Neural crest cell (in vitro differentiated cells): ENCODE data around the gene TMEM91. TPM values are rescaled to one million over a fixed set of nuclear protein-coding genes. Genes with fewer than 3 reads are reported as not detected.

Experiments used
- DNase-seq: peaks from one replicate; pipeline ENCODE4 v3.0.0; 2021; ENCODE audit warnings: low read depth, mixed read lengths, low spot score
- H3K27ac Mint-ChIP-seq: one replicate; pipeline ENCODE4 v1.8.0; 2021; ENCODE audit warnings: mild to moderate bottlenecking, mixed read lengths; ENCODE audit not compliant: unreplicated experiment
- H3K27me3 Mint-ChIP-seq: 2 replicates; pipeline ENCODE4 v1.8.0; 2021; ENCODE audit warnings: low read depth, mild to moderate bottlenecking, mixed read lengths
- H3K36me3 Mint-ChIP-seq: 2 replicates; pipeline ENCODE4 v1.8.0; 2021; ENCODE audit warnings: low read depth, mild to moderate bottlenecking, mixed read lengths
- H3K4me1 Mint-ChIP-seq: 2 replicates; pipeline ENCODE4 v1.8.0; 2021; ENCODE audit warnings: mixed read lengths
- H3K4me3 Mint-ChIP-seq: one replicate; pipeline ENCODE4 v1.8.0; 2021; ENCODE audit warnings: mild to moderate bottlenecking, mixed read lengths
- H3K9me3 Mint-ChIP-seq: 2 replicates; pipeline ENCODE4 v1.8.0; 2021; ENCODE audit warnings: mixed read lengths
- total RNA-seq: library from RNA; stranded (reverse); gene quantifications from 2 replicates; pipeline ENCODE4 v1.2.1, GENCODE V29; 2021
- TF ChIP-seq, protein P1 (sequence below): fragments of 200-600 bp; sonication (generic); conservative IDR thresholded peaks from 2 replicates; pipeline ENCODE4 v1.5.0; 2021; ENCODE audit warnings: antibody characterized with exemption, mild to moderate bottlenecking

The TMEM91 gene
- total RNA-seq, 1 donor from 2014 or later, result 6.6 TPM

DNA sequence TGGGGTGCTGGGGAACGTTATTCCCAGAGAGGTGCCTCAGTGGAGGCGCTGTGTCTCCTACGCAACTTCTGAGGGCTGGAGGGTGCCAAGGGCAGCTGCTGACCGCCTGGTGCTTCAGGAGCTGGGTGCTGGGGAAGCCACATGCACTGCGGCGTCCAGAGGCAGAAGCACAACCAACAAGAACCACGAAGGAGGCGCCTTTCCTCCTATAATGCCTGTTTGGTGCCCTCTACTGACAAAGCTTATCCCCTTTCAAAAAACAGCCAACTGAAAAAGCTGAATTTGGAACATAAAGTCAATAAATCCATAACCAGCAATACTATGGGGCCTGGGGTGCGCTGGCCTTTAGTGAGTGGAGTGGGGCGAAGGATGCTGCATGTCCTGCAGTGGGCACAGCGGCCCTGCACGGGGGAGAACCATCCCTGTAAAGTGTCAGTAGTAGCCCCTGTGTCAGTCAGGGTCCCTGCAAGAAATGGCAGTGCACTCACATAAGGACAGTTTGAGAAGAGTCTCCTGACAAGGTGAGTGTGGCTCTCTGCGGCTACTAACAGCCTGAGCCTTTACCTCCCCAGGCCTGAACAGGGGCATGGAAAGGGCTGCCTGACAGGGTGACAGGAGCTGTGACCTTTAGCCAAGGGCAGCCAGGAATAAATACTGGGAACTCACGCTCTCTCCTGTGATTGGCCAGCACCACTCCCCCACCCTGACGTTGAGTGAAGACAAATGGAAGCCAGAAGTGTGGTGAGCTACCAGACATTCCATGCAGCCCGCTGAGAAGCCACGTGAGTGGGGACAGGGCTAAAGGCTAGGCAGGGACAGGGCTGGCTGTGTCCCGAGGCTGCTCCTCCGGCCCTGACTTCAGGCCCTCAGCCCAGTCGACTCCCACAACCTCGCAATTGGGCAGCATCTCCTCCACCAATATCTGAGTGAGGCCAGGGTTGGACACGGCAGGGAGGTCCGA is 55.4 kb downstream of the TMEM91 start:
- no peak for DNase-seq
- Mint-ChIP-seq H3K27me3 (no peaks in the 10 kb centered on the region), H3K27ac (peak overlapping the region; percentile 63), H3K4me1 (peaks cover 4% of the 10 kb centered on the region), H3K4me3 (peak overlapping the region; percentile 19), H3K36me3 (peaks cover 3% of the 10 kb centered on the region), H3K9me3 (no peaks in the 10 kb centered on the region)
- TF ChIP-seq, protein P1, sequence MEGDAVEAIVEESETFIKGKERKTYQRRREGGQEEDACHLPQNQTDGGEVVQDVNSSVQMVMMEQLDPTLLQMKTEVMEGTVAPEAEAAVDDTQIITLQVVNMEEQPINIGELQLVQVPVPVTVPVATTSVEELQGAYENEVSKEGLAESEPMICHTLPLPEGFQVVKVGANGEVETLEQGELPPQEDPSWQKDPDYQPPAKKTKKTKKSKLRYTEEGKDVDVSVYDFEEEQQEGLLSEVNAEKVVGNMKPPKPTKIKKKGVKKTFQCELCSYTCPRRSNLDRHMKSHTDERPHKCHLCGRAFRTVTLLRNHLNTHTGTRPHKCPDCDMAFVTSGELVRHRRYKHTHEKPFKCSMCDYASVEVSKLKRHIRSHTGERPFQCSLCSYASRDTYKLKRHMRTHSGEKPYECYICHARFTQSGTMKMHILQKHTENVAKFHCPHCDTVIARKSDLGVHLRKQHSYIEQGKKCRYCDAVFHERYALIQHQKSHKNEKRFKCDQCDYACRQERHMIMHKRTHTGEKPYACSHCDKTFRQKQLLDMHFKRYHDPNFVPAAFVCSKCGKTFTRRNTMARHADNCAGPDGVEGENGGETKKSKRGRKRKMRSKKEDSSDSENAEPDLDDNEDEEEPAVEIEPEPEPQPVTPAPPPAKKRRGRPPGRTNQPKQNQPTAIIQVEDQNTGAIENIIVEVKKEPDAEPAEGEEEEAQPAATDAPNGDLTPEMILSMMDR, result no peak

GRCh38 chr19:41433171-41433570 is 56.8 kb downstream of the TMEM91 start:
- Mint-ChIP-seq H3K9me3 (no peaks in the 10 kb centered on the region), H3K4me1 (peaks cover 3% of the 10 kb centered on the region), H3K27me3 (no peaks in the 10 kb centered on the region), H3K36me3 (peaks cover 5% of the 10 kb centered on the region), H3K4me3 (no peak overlapping the region), H3K27ac (no peak overlapping the region)
- TF ChIP-seq, protein P1, result no peak
- DNase-seq, result no peak

Other genes starting within 250 kb of the TMEM91 start
- gene CYP2S1, start 183.3 kb upstream of the TMEM91 start, total RNA-seq, result 0.39 TPM in 1 of 2 replicates, not detected in the other
- gene AXL, start 157.3 kb upstream of the TMEM91 start, total RNA-seq, result 6.4 and 6.8 TPM in 2 replicates
- gene HNRNPUL1, start 112.2 kb upstream of the TMEM91 start, total RNA-seq, result 306 and 320 TPM in 2 replicates
- 47.3 and 48.5 TPM in 2 replicates for gene CCDC97, start 66.4 kb upstream of the TMEM91 start, total RNA-seq
- 2.2 and 3.1 TPM in 2 replicates for gene TGFB1, start 22.6 kb upstream of the TMEM91 start, total RNA-seq
- 11.7 and 13.8 TPM in 2 replicates for gene B9D2, start 12.4 kb upstream of the TMEM91 start, total RNA-seq
- gene EXOSC5, start 20.8 kb downstream of the TMEM91 start, total RNA-seq, result 16.8 and 20.3 TPM in 2 replicates
- 6.8 and 10.3 TPM in 2 replicates for gene BCKDHA, start 21.3 kb downstream of the TMEM91 start, total RNA-seq
- 0.86 TPM in 2 replicates for gene B3GNT8, start 50.8 kb downstream of the TMEM91 start, total RNA-seq
- 62.2 and 63.1 TPM in 2 replicates for gene DMAC2, start 63.4 kb downstream of the TMEM91 start, total RNA-seq
- not detected in 2 replicates for gene ERICH4, start 66.6 kb downstream of the TMEM91 start, total RNA-seq
- 0.75 and 1.1 TPM in 2 replicates for gene CEACAM21, start 199.6 kb downstream of the TMEM91 start, total RNA-seq